Measurements from ENCODE around the gene PTAFR. TPM values are rescaled to one million over a fixed set of nuclear protein-coding genes. Genes with fewer than 3 reads are reported as not detected.

The PTAFR gene
- total and polyA plus RNA-seq, 11 donors, result 0.42 to 23.5 (median 2.2) TPM

GRCh38 chr1:28118640-28119307, 57.7 kb downstream of the PTAFR start:
- Histone ChIP-seq H3K27me3 (no peaks in the 10 kb centered on the region), H3K27ac (no peak overlapping the region), H3K36me3 (no peaks in the 10 kb centered on the region), H3K4me1 (peaks cover 0 to 40% (median 0%) of the 10 kb centered on the region in 12 donors), H3K9me3 (no peaks in the 10 kb centered on the region), H3K4me3 (no peak overlapping the region)
- TF ChIP-seq POLR2A (IDR thresholded peaks at IDR 0.05), result no peak
- TF ChIP-seq, protein P1, sequence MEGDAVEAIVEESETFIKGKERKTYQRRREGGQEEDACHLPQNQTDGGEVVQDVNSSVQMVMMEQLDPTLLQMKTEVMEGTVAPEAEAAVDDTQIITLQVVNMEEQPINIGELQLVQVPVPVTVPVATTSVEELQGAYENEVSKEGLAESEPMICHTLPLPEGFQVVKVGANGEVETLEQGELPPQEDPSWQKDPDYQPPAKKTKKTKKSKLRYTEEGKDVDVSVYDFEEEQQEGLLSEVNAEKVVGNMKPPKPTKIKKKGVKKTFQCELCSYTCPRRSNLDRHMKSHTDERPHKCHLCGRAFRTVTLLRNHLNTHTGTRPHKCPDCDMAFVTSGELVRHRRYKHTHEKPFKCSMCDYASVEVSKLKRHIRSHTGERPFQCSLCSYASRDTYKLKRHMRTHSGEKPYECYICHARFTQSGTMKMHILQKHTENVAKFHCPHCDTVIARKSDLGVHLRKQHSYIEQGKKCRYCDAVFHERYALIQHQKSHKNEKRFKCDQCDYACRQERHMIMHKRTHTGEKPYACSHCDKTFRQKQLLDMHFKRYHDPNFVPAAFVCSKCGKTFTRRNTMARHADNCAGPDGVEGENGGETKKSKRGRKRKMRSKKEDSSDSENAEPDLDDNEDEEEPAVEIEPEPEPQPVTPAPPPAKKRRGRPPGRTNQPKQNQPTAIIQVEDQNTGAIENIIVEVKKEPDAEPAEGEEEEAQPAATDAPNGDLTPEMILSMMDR (IDR thresholded peaks at IDR 0.05), result no peak
- DNase-seq (no peak), ATAC-seq (no peak)
- 80 to 87% (median 84%) methylated on average over 5 of the region's 5 CpGs for WGBS, 4 donors
- intact Hi-C loops (cut with DNase I), result no loop called here

GRCh38 chr1:28115267-28115666, 61.2 kb downstream of the PTAFR start:
- Histone ChIP-seq H3K4me1 (peaks cover 0 to 56% (median 0%) of the 10 kb centered on the region in 12 donors), H3K4me3 (no peak overlapping the region), H3K27me3 (no peaks in the 10 kb centered on the region), H3K27ac (peak overlapping the region in 1 of 12 donors; percentile 84), H3K36me3 (no peaks in the 10 kb centered on the region), H3K9me3 (no peaks in the 10 kb centered on the region)
- TF ChIP-seq, protein P1 (IDR thresholded peaks at IDR 0.05), result no peak
- TF ChIP-seq POLR2A (IDR thresholded peaks at IDR 0.05), result no peak
- DNase-seq (peak in 2 of 5 donors; percentile 17 to 23), ATAC-seq (peak in 1 of 4 donors; percentile 41)
- WGBS, 4 donors, result 51 to 66% (median 63%) methylated on average over 4 of the region's 4 CpGs
- intact Hi-C loops (cut with DNase I), result no loop called here

GRCh38 chr1:28114844-28115243, 61.6 kb downstream of the PTAFR start:
- Histone ChIP-seq H3K36me3 (no peaks in the 10 kb centered on the region), H3K4me1 (peaks cover 0 to 60% (median 0%) of the 10 kb centered on the region in 12 donors), H3K9me3 (no peaks in the 10 kb centered on the region), H3K4me3 (no peak overlapping the region), H3K27ac (peak overlapping the region in 1 of 12 donors; percentile 84), H3K27me3 (no peaks in the 10 kb centered on the region)
- intact Hi-C loops (cut with DNase I), result no loop called here
- no peak for TF ChIP-seq POLR2A (IDR thresholded peaks at IDR 0.05)
- TF ChIP-seq, protein P1 (IDR thresholded peaks at IDR 0.05), result no peak
- 85 to 92% (median 91%) methylated on average over 2 of the region's 2 CpGs for WGBS, 4 donors
- DNase-seq (no peak), ATAC-seq (no peak)

- Histone ChIP-seq H3K9me3 (no peaks in the 10 kb centered on the region), H3K27ac (peak overlapping the region in 1 of 12 donors; percentile 84), H3K4me3 (no peak overlapping the region), H3K4me1 (peaks cover 0 to 66% (median 0%) of the 10 kb centered on the region in 12 donors), H3K27me3 (no peaks in the 10 kb centered on the region), H3K36me3 (no peaks in the 10 kb centered on the region)
- ATAC-seq (no peak), DNase-seq (no peak)
- intact Hi-C loops (cut with DNase I), result no loop called here
- TF ChIP-seq POLR2A (IDR thresholded peaks at IDR 0.05), result no peak
- TF ChIP-seq, protein P1 (IDR thresholded peaks at IDR 0.05), result no peak
- WGBS, 4 donors, result 65 to 87% (median 83%) methylated on average over 3 of the region's 3 CpGs
Measured at GRCh38 chr1:28113242-28113572, 63.3 kb downstream of the PTAFR start.
